HG02610 (cell line): Measurements from ENCODE around the gene TAOK2.
"Not testable (repeated sequence)": the region's sequence is repeated elsewhere in the genome, so short reads cannot be mapped to it uniquely, and the experiment has no call there.

Experiments used
- ATAC-seq: cut with Tn5 transposase; IDR thresholded peaks from one replicate; pipeline ENCODE4 v1.9.1; 2021; ENCODE audit warnings: mild to moderate bottlenecking, moderate library complexity; ENCODE audit not compliant: unreplicated experiment

Gene TAOK2

GRCh38 chr16:29973384-29974246 lies at the start of gene TAOK2:
TAOK2 (plus strand) TSS chr16:29973868; CDS start chr16:29977773, 3,905 bp downstream.
- peak; percentile 94 for ATAC-seq

GRCh38 chr16:29925105-29925756 lies 48.4 kb upstream of the TAOK2 start:
- ATAC-seq, result peak; percentile 6

- ATAC-seq, result peak; percentile 81
Measured at GRCh38 chr16:29925781-29926710, 47.6 kb upstream of the TAOK2 start, which contains the start of gene KCTD13. KCTD13 (minus strand) TSS chr16:29926226; CDS start chr16:29926033, 193 bp downstream.

GRCh38 chr16:29926711-29927052 lies 47.0 kb upstream of the TAOK2 start:
- no peak for ATAC-seq

- no peak for ATAC-seq
Measured at GRCh38 chr16:29927070-29927905, 46.4 kb upstream of the TAOK2 start.

- not testable (repeated sequence) for ATAC-seq
Measured at GRCh38 chr16:29931750-29932149, 41.9 kb upstream of the TAOK2 start.

- no peak for ATAC-seq
Measured at GRCh38 chr16:29940656-29941055, 33.0 kb upstream of the TAOK2 start.

- no peak for ATAC-seq
Measured at GRCh38 chr16:29943846-29944799, 29.5 kb upstream of the TAOK2 start.

GRCh38 chr16:29947897-29948296 lies 25.8 kb upstream of the TAOK2 start:
- no peak for ATAC-seq

GRCh38 chr16:29950806-29951461 lies 22.7 kb upstream of the TAOK2 start:
- ATAC-seq, result no peak

- no peak for ATAC-seq
Measured at GRCh38 chr16:29951625-29952365, 21.9 kb upstream of the TAOK2 start.

GRCh38 chr16:29958756-29959155 lies 14.9 kb upstream of the TAOK2 start:
- ATAC-seq, result no peak

GRCh38 chr16:29959293-29959692 lies 14.4 kb upstream of the TAOK2 start:
- ATAC-seq, result no peak

- not testable (repeated sequence) for ATAC-seq
Measured at GRCh38 chr16:29959821-29960220, 13.8 kb upstream of the TAOK2 start.

- no peak for ATAC-seq
Measured at GRCh38 chr16:29961127-29961478, 12.6 kb upstream of the TAOK2 start.

GRCh38 chr16:29961479-29962343 lies 12.0 kb upstream of the TAOK2 start, which contains the start of gene TMEM219:
TMEM219 (plus strand) TSS chr16:29962079; CDS start chr16:29963144, 1,065 bp downstream.
- ATAC-seq, result peak; percentile 84
